Osteoblast (primary cell): ENCODE measurements around the gene P4HA1. TPM values are rescaled to one million over a fixed set of nuclear protein-coding genes. Genes with fewer than 3 reads are reported as not detected.

Experiments used
- DNase-seq: peaks from one replicate; pipeline ENCODE4 v3.0.0; 2011; ENCODE audit warnings: low spot score, mixed read lengths; ENCODE audit not compliant: insufficient read length; ENCODE audit errors: missing footprints
- H2AFZ ChIP-seq: 2 replicates; pipeline ENCODE4 v1.6.0; 2011; ENCODE audit warnings: mild to moderate bottlenecking, low read length
- H3K27ac ChIP-seq: 2 replicates; pipeline ENCODE4 v1.5.1; 2011; ENCODE audit warnings: mild to moderate bottlenecking, low read depth, low read length, moderate library complexity
- H3K27me3 ChIP-seq: 2 replicates; pipeline ENCODE4 v1.6.0; 2012; ENCODE audit warnings: mild to moderate bottlenecking, control low read depth, inconsistent platforms, low read length, moderate library complexity; ENCODE audit not compliant: insufficient read depth
- H3K36me3 ChIP-seq: 2 replicates; pipeline ENCODE4 v1.5.1; 2011; ENCODE audit warnings: mild to moderate bottlenecking, low read length, control low read depth, moderate library complexity; ENCODE audit not compliant: insufficient read depth
- H3K4me1 ChIP-seq: 2 replicates; pipeline ENCODE4 v1.5.1; 2011; ENCODE audit warnings: mild to moderate bottlenecking, low read length, control low read depth, moderate library complexity; ENCODE audit not compliant: insufficient read depth
- H3K4me2 ChIP-seq: 2 replicates; pipeline ENCODE4 v1.6.0; 2011; ENCODE audit warnings: mild to moderate bottlenecking, low read length; ENCODE audit not compliant: insufficient read depth
- H3K4me3 ChIP-seq: fragments of 200-600 bp; sonication (generic); 3 replicates; pipeline ENCODE4 v1.5.1; 2012; ENCODE audit warnings: mild to moderate bottlenecking, low read length, inconsistent platforms; ENCODE audit not compliant: insufficient read depth
- H3K79me2 ChIP-seq: 2 replicates; pipeline ENCODE4 v1.6.0; 2012; ENCODE audit warnings: mild to moderate bottlenecking, low read length, control low read depth, inconsistent platforms; ENCODE audit not compliant: insufficient read depth
- H3K9me3 ChIP-seq: 2 replicates; pipeline ENCODE4 v1.5.1; 2011; ENCODE audit warnings: low read depth, low read length, control low read depth
- H4K20me1 ChIP-seq: 2 replicates; pipeline ENCODE4 v1.6.0; 2012; ENCODE audit warnings: mild to moderate bottlenecking, low read length, control low read depth; ENCODE audit not compliant: insufficient read depth
- CTCF ChIP-seq: IDR thresholded peaks from 2 replicates; pipeline ENCODE4 v1.5.1; 2011; ENCODE audit warnings: mild to moderate bottlenecking, low read depth, low read length, moderate library complexity; ENCODE audit errors: extremely low read depth
- total RNA-seq: library from RNA; depleted of rRNA; stranded (reverse); fragments of >200 nt; gene quantifications from 2 replicates; pipeline ENCODE4 v1.2.3, GENCODE V29; 2012

P4HA1 gene
- total RNA-seq, 1 donor: 220 TPM

GRCh38 chr10:73019100-73019499, 77.6 kb downstream of the P4HA1 start:
- Histone ChIP-seq H3K4me1 (no peaks in the 10 kb centered on the region), H3K27me3 (no peaks in the 10 kb centered on the region), H3K79me2 (peaks cover 6% of the 10 kb centered on the region), H3K9me3 (no peaks in the 10 kb centered on the region), H3K4me3 (no peak overlapping the region), H3K4me2 (no peak overlapping the region), H3K27ac (no peak overlapping the region), H4K20me1 (peaks cover 9% of the 10 kb centered on the region), H3K36me3 (peaks cover 15% of the 10 kb centered on the region), H2AFZ (no peak overlapping the region)
- no peak for TF ChIP-seq CTCF
- no peak for DNase-seq

DNA sequence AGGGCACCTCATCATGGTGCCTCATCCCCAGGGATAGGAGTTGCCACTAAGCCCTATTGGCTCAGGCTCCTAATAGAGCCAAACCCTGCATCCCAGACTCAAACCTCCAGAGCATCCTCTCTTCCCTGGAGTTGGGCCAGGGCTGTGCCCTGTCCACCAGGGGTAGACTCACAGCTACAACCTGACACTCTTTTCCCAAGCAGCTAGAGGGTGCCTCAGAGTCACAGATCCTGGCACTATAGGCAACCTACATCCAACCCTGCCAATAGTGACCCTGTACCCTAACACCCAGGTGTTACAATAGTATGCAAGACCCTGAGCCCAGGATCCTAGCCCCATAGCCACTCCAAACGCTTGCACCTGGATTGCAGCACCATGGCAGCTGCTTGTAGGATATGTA, 78.0 kb downstream of the P4HA1 start:
- H4K20me1 ChIP-seq: peaks cover 9% of the 10 kb centered on the region
- H3K4me3 ChIP-seq: no peak overlapping the region
- peaks cover 6% of the 10 kb centered on the region for H3K79me2 ChIP-seq
- no peaks in the 10 kb centered on the region for H3K27me3 ChIP-seq
- no peak overlapping the region for H3K27ac ChIP-seq
- no peak for DNase-seq
- H3K36me3 ChIP-seq: peaks cover 20% of the 10 kb centered on the region
- no peaks in the 10 kb centered on the region for H3K4me1 ChIP-seq
- H2AFZ ChIP-seq: no peak overlapping the region
- no peak for TF ChIP-seq CTCF
- no peaks in the 10 kb centered on the region for H3K9me3 ChIP-seq
- no peak overlapping the region for H3K4me2 ChIP-seq

- no peaks in the 10 kb centered on the region for H3K27me3 ChIP-seq
- DNase-seq: peak; percentile 15
- H3K27ac ChIP-seq: no peak overlapping the region
- H3K4me1 ChIP-seq: no peaks in the 10 kb centered on the region
- no peak overlapping the region for H3K4me2 ChIP-seq
- no peak overlapping the region for H2AFZ ChIP-seq
- peaks cover 9% of the 10 kb centered on the region for H4K20me1 ChIP-seq
- no peak overlapping the region for H3K4me3 ChIP-seq
- no peak for TF ChIP-seq CTCF
- H3K36me3 ChIP-seq: peaks cover 23% of the 10 kb centered on the region
- H3K79me2 ChIP-seq: peaks cover 6% of the 10 kb centered on the region
- H3K9me3 ChIP-seq: no peaks in the 10 kb centered on the region
Measured at GRCh38 chr10:73017955-73018480, 78.6 kb downstream of the P4HA1 start.

GRCh38 chr10:73015779-73016178, 80.9 kb downstream of the P4HA1 start:
- no peak for TF ChIP-seq CTCF
- H3K4me3 ChIP-seq: no peak overlapping the region
- peaks cover 33% of the 10 kb centered on the region for H3K36me3 ChIP-seq
- DNase-seq: no peak
- no peak overlapping the region for H2AFZ ChIP-seq
- no peak overlapping the region for H3K27ac ChIP-seq
- no peaks in the 10 kb centered on the region for H3K9me3 ChIP-seq
- H3K79me2 ChIP-seq: peaks cover 6% of the 10 kb centered on the region
- no peaks in the 10 kb centered on the region for H3K4me1 ChIP-seq
- no peak overlapping the region for H3K4me2 ChIP-seq
- H3K27me3 ChIP-seq: no peaks in the 10 kb centered on the region
- peaks cover 7% of the 10 kb centered on the region for H4K20me1 ChIP-seq
